T-helper 2 cell treated with Interferon-gamma antibody and Interleukin-4, amounts not matched to agents 5 μg/mL and 100 μg/mL, for 36 hours (primary cell): Measurements from ENCODE around the gene TYSND1.
A peak's percentile ranks its signal among the peaks of the same experiment; 100 is the strongest.

Source experiments
- DNase-seq: peaks from one replicate; pipeline ENCODE4 v3.0.0; 2021; ENCODE audit warnings: low spot score
- H3K27ac Mint-ChIP-seq: one replicate; pipeline ENCODE4 v1.8.0; 2021; ENCODE audit warnings: mild to moderate bottlenecking, mixed read lengths
- H3K27me3 Mint-ChIP-seq: one replicate; pipeline ENCODE4 v1.8.0; 2021; ENCODE audit warnings: low read depth, mixed read lengths
- H3K36me3 Mint-ChIP-seq: one replicate; pipeline ENCODE4 v1.8.0; 2021; ENCODE audit warnings: low read depth, mixed read lengths
- H3K4me1 Mint-ChIP-seq: one replicate; pipeline ENCODE4 v1.8.0; 2021; ENCODE audit warnings: low read depth, mixed read lengths
- H3K4me3 Mint-ChIP-seq: one replicate; pipeline ENCODE4 v1.8.0; 2022; ENCODE audit warnings: mild to moderate bottlenecking, moderate library complexity, mixed read lengths
- H3K9me3 Mint-ChIP-seq: one replicate; pipeline ENCODE4 v1.8.0; 2021; ENCODE audit warnings: mixed read lengths

TYSND1 gene

GRCh38 chr10:70155255-70155838 is 8.8 kb upstream of the TYSND1 start:
- peaks cover 75% of the 10 kb centered on the region for H3K36me3 Mint-ChIP-seq
- H3K4me1 Mint-ChIP-seq, result peaks cover 11% of the 10 kb centered on the region
- H3K9me3 Mint-ChIP-seq, result no peaks in the 10 kb centered on the region
- H3K4me3 Mint-ChIP-seq, result no peak overlapping the region
- no peaks in the 10 kb centered on the region for H3K27me3 Mint-ChIP-seq
- DNase-seq, result no peak
- H3K27ac Mint-ChIP-seq, result no peak overlapping the region

- Mint-ChIP-seq H3K4me3 (no peak overlapping the region), H3K27ac (no peak overlapping the region), H3K27me3 (no peaks in the 10 kb centered on the region), H3K36me3 (peaks cover 40% of the 10 kb centered on the region), H3K4me1 (peaks cover 15% of the 10 kb centered on the region), H3K9me3 (no peaks in the 10 kb centered on the region)
- DNase-seq, result no peak
Measured at GRCh38 chr10:70148516-70148915, 2.0 kb upstream of the TYSND1 start.

GRCh38 chr10:70147259-70147625 is 742 bp upstream of the TYSND1 start:
- H3K27me3 Mint-ChIP-seq, result no peaks in the 10 kb centered on the region
- H3K4me1 Mint-ChIP-seq, result peaks cover 15% of the 10 kb centered on the region
- H3K4me3 Mint-ChIP-seq, result peak overlapping the region; percentile 83
- no peaks in the 10 kb centered on the region for H3K9me3 Mint-ChIP-seq
- peaks cover 32% of the 10 kb centered on the region for H3K36me3 Mint-ChIP-seq
- no peak for DNase-seq
- peak overlapping the region; percentile 91 for H3K27ac Mint-ChIP-seq

- Mint-ChIP-seq H3K4me3 (peak overlapping the region; percentile 90), H3K36me3 (peaks cover 18% of the 10 kb centered on the region), H3K9me3 (no peaks in the 10 kb centered on the region), H3K4me1 (peaks cover 15% of the 10 kb centered on the region), H3K27ac (peak overlapping the region; percentile 97), H3K27me3 (no peaks in the 10 kb centered on the region)
- peak; percentile 72 for DNase-seq
Measured at GRCh38 chr10:70145666-70146488, 623 bp downstream of the TYSND1 start.

GRCh38 chr10:70145166-70145665 is 1.3 kb downstream of the TYSND1 start:
- H3K9me3 Mint-ChIP-seq, result no peaks in the 10 kb centered on the region
- DNase-seq, result no peak
- peak overlapping the region; percentile 81 for H3K27ac Mint-ChIP-seq
- no peaks in the 10 kb centered on the region for H3K27me3 Mint-ChIP-seq
- H3K4me3 Mint-ChIP-seq, result peak overlapping the region; percentile 79
- H3K4me1 Mint-ChIP-seq, result peaks cover 15% of the 10 kb centered on the region
- peaks cover 16% of the 10 kb centered on the region for H3K36me3 Mint-ChIP-seq

- Mint-ChIP-seq H3K4me3 (peak overlapping the region; percentile 79), H3K9me3 (no peaks in the 10 kb centered on the region), H3K27ac (peak overlapping the region; percentile 81), H3K27me3 (no peaks in the 10 kb centered on the region), H3K36me3 (peaks cover 9% of the 10 kb centered on the region), H3K4me1 (peaks cover 15% of the 10 kb centered on the region)
- DNase-seq, result no peak
Measured at GRCh38 chr10:70144372-70145110, 2.0 kb downstream of the TYSND1 start.

- H3K9me3 Mint-ChIP-seq, result no peaks in the 10 kb centered on the region
- peaks cover 14% of the 10 kb centered on the region for H3K4me1 Mint-ChIP-seq
- H3K27me3 Mint-ChIP-seq, result no peaks in the 10 kb centered on the region
- H3K36me3 Mint-ChIP-seq, result peaks cover 7% of the 10 kb centered on the region
- no peak overlapping the region for H3K4me3 Mint-ChIP-seq
- no peak for DNase-seq
- no peak overlapping the region for H3K27ac Mint-ChIP-seq
Measured at GRCh38 chr10:70142555-70142954, 3.9 kb downstream of the TYSND1 start.

GRCh38 chr10:70140297-70140696 is 6.2 kb downstream of the TYSND1 start:
- Mint-ChIP-seq H3K27ac (no peak overlapping the region), H3K9me3 (no peaks in the 10 kb centered on the region), H3K4me1 (peaks cover 12% of the 10 kb centered on the region), H3K27me3 (no peaks in the 10 kb centered on the region), H3K4me3 (no peak overlapping the region), H3K36me3 (peaks cover 7% of the 10 kb centered on the region)
- DNase-seq, result no peak

GRCh38 chr10:70139997-70140250 is 6.6 kb downstream of the TYSND1 start:
- DNase-seq, result no peak
- Mint-ChIP-seq H3K4me1 (peaks cover 8% of the 10 kb centered on the region), H3K36me3 (peaks cover 7% of the 10 kb centered on the region), H3K4me3 (no peak overlapping the region), H3K27ac (peak overlapping the region; percentile 23), H3K9me3 (no peaks in the 10 kb centered on the region), H3K27me3 (no peaks in the 10 kb centered on the region)

- Mint-ChIP-seq H3K36me3 (peaks cover 7% of the 10 kb centered on the region), H3K4me3 (no peak overlapping the region), H3K9me3 (no peaks in the 10 kb centered on the region), H3K4me1 (peaks cover 5% of the 10 kb centered on the region), H3K27me3 (no peaks in the 10 kb centered on the region), H3K27ac (no peak overlapping the region)
- DNase-seq, result no peak
Measured at GRCh38 chr10:70139151-70139996, 7.1 kb downstream of the TYSND1 start.

GRCh38 chr10:70137927-70138883 is 8.3 kb downstream of the TYSND1 start:
- no peaks in the 10 kb centered on the region for H3K9me3 Mint-ChIP-seq
- no peak overlapping the region for H3K27ac Mint-ChIP-seq
- H3K27me3 Mint-ChIP-seq, result no peaks in the 10 kb centered on the region
- peaks cover 5% of the 10 kb centered on the region for H3K4me1 Mint-ChIP-seq
- DNase-seq, result no peak
- H3K36me3 Mint-ChIP-seq, result peaks cover 7% of the 10 kb centered on the region
- no peak overlapping the region for H3K4me3 Mint-ChIP-seq

GRCh38 chr10:70137135-70137534 is 9.4 kb downstream of the TYSND1 start:
- H3K27me3 Mint-ChIP-seq, result no peaks in the 10 kb centered on the region
- no peaks in the 10 kb centered on the region for H3K9me3 Mint-ChIP-seq
- H3K36me3 Mint-ChIP-seq, result peaks cover 3% of the 10 kb centered on the region
- H3K4me1 Mint-ChIP-seq, result peaks cover 9% of the 10 kb centered on the region
- no peak overlapping the region for H3K4me3 Mint-ChIP-seq
- no peak for DNase-seq
- H3K27ac Mint-ChIP-seq, result no peak overlapping the region

GRCh38 chr10:70135684-70136083 is 10.8 kb downstream of the TYSND1 start:
- no peak overlapping the region for H3K4me3 Mint-ChIP-seq
- H3K27me3 Mint-ChIP-seq, result no peaks in the 10 kb centered on the region

More at GRCh38 chr10:70135684-70136083, 10.8 kb downstream of the TYSND1 start:
- H3K4me1 Mint-ChIP-seq, result peaks cover 13% of the 10 kb centered on the region
- no peak for DNase-seq
- H3K9me3 Mint-ChIP-seq, result no peaks in the 10 kb centered on the region
- H3K36me3 Mint-ChIP-seq, result peaks cover 3% of the 10 kb centered on the region
- no peak overlapping the region for H3K27ac Mint-ChIP-seq
